Endometrial microvascular endothelial cells (primary cell): ENCODE data around the gene TTC7B. TPM values are rescaled to one million over a fixed set of nuclear protein-coding genes. Genes with fewer than 3 reads are reported as not detected.

Source experiments
- in situ Hi-C: cut with HindIII; loops from 2 replicates; pipeline ENCODE4 v1.10.0; 2017; ENCODE audit warnings: low sequenced_read_pairs, low pct_unique_long_range_greater_than_20kb; ENCODE audit errors: inconsistent ontology term
- total RNA-seq: library from RNA; depleted of rRNA; stranded (reverse); fragments of >200 nt; gene quantifications from one replicate; pipeline ENCODE4 v1.2.3, GENCODE V29; 2015; ENCODE audit errors: inconsistent ontology term

TTC7B gene
- total RNA-seq, 1 donor from 2014 or later, result 50.5 TPM

DNA sequence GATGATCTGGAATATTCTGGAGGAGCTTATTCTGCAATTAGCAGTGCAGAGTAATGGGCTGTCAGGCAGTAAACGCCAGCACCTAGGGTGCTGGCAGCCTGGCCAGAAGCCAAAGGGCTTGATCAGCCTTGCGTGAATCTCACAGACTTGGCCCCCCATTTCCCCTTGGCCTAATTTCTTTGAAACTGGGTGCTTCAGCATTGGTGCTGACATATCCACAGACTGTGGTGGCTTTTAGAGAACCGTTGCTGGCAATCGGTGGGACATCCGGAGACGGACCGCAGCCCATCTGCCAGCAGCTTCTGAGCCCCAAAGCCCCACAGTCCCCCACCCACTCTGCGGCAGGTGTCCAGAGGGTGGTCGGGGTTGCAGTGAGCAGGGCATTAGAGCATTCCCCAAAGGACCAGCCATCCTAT, 262.3 kb downstream of the TTC7B start:
- in situ Hi-C loops, result no loop called here

DNA sequence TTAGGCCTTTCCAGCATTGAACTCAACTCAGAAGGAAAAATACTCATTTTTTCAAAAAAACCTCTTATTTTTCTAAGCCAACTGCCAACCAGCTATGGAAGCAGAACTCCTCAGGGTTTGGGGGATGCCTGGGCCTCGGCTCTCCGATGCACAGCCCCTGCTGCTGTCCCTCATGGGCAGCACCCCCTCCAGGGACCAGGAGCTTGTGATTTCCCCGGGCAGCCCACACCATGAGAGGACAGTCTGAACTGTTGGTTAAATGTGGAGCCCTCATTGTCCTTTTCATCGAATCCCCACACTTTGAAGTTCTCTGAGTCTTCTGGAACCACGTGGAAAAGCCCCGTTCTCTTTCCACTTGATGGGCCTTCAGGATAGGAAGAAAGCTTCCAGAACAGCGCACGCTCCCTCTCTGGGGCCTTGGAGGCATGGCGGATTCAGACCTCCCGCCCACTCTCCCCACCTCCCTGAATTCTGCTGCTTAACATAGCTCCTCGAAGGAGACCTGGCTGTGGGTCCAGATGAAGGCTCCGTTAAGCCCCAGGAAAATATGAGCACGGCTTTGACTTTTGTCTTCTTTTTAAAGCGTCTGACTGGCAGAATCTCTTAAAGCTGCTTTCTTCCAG, 262.8 kb downstream of the TTC7B start:
- in situ Hi-C loops, result no loop called here

DNA sequence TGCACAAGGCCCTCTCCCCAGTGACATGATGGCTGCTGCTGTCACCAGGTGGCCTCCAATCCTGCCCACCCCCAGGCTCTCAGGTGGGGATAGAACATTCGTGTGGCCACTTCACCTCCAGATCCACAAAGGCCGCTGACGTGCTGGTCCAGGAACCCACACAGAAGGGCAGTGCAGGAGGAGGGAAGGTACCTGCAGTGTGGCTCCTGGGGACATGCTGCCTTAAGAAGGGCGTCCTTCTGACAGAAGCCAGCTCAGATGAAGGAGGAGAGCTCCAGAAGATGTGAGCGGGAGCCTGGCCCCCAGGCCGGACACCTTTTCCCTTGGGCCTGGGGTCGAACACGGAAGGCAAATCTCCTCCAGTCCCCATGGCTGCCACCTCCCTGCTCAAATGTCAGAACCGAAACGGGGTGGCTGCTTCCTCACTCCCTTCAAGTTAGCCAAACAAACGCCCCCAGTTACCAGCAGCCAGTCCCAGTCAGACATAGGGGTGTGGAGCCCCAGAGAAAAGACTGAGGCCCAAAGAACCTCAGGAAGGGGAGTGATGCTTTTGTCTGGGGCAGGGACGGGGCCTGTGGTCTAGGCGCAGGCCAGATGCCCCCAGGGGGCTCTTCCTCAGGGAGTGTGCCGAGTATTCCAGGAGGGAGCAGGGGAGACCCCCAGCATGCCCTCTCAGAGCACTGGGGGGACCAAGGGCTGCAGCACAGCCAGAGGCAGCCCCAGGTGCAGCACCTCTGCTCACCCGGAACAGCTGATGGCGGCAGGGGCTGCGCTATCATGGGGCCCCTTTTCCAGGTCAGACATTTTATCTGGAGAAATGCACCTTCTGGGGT, 263.5 kb downstream of the TTC7B start:
- in situ Hi-C loops, result no loop called here

DNA sequence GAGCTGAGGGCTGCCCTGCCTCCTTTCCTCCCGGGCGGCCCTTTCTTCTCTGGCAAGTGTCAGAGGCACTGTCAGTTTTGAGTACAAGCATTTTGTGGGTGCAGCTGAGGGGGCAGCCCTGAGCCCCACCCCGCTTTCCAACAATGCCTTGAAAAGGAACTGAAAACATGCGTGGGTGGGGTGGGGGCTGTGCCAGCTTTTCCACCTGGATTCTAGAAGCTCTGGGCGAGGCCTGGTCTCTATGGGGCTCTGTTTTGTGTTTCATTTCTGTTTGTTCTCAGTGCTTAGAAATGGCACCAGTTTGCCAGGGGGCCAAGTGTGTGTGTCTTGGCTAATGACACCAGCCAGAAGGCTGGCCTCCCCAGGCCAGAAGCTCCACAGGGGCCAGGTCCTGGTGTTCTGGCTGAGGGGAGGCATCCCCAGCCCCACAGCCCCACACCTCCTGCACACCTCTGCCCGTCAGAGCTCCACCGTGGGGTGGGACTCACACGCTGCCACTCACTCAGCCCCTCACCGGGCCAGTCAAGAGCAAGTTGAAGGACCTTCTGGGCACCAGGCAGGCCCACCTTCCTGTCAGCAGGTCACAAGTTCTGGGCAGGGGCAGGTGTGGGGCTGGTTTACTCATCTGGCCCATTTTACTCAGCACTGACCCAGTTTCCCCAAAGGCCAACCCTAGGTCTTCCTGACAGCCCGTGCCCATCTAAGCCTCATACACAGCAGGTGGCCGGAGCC, 264.3 kb downstream of the TTC7B start:
- in situ Hi-C loops, result no loop called here

DNA sequence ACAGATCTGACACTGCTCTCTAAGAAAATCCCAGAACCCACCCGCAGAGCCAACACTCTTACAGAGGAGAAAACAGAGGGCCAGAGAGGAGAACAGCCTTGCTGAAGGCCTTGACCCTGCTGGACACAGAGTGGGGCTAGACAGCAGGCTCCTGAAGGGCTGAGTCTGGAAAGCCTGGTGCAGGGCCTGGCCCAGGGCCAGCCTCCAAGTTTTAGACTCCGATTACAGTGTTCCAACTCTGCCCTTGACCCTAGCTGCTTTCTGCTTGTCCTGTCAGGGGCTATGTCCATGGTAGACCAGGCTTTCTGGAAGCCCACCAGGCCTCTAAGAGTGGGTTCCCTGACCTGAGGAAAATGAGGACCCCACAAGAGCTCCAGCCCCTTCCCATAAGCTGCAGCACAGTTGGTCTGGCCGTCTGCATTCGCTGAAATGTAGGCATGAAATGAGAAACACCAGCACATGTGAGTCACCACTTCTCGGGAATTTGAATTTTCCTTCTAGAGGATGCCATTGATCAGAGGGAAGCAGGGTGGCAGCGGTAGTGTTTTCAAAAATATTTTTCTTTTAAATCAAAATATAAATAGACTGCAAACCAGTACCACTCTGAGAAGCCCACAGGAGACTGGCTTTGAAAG, 265.0 kb downstream of the TTC7B start:
- in situ Hi-C loops, result no loop called here

DNA sequence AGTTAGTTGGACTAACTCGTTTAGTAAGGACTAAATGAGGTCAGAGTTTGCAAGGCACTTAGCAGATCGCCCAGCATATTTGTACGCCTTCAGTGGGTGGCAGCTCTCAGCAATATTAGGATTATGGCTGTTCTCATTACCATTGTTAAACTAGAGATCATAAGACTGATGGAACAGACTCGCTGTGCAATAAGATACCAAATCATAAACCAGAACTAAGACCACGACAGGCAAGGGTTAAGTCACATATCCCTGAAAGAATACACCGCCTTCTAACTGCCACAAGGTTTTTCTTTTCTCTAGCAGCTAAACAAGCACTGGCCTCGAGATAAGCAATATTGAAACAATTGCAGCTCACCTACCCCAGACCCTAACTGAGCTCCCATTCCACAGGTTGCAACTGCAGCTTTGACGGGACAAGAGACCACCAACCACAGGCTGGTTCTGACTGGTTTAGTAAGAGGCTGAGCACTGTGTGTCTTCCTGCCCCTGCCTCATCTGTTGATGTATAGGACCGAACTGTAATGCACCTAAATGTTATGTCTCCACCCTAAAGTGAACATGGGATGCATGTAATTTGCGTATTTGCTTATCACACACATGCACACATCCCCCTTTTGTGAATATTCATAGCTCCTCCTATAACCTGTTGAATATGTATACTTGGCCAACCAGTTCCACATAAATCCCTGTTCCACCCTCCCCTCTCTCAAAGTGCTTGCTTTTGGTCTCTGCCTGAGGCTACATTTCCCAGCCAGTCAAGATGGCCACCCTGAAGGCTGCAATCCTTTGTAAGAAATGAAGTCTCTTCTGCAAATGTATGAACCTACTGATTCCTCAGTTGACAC, 266.2 kb downstream of the TTC7B start:
- in situ Hi-C loops, result no loop called here

DNA sequence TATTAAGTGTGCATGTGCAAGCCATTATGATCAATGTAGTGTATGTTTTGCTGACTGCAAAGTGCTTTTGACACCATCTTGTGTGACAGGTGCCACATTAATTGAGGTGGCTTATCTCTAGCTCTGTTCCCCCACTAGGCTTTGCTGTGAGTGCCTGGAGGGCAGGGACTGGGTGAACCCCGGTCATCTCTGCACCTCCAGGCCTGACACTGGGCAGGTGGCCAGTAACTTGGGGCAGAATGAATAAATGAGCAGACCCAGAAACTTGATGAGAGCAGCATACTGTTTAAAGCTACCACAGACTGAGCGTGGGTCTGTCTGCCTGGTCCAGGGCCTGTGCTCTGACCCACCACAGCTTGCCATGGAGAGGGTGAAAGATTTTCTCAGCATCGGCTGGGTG, 267.8 kb downstream of the TTC7B start:
- in situ Hi-C loops, result no loop called here

DNA sequence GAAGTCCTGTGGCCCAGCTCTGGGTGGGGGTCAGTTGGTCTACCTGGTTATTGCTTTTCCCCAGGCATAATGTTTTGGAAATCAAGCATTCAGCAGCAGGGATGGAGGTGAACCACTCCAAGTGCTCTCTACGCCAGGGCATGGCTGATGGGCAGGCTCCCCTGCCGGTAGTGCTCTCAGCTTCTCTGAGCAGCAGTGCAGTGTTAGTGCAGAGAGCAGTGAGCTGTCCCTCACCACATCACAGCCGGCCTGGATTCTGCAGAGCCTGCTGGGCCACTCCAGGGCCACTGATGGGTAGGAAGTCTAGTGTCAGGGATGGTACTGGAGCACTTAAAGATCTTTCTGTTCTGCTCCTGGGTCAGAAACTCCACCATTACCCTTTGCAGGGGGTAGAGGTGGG, 268.3 kb downstream of the TTC7B start:
- in situ Hi-C loops, result no loop called here

DNA sequence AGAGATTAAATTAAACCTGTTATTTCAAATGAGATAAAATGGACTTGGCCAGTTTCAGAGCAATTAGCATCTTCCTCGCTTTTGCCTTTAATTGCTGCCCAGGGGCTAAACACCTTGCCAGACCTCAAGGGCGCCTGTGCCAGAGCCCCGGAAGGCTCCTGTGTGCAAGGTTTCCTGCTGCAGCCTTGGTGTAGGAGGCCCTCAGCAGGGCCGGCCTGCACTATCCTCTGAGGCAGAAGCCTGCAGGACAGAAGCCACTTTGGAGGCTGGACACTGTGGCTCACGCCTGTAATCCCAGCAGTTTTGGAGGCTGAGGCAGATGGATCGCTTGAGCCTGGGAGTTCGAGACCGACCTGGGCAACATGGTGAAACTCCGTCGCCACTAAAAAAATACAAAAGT, 269.0 kb downstream of the TTC7B start:
- in situ Hi-C loops, result no loop called here

DNA sequence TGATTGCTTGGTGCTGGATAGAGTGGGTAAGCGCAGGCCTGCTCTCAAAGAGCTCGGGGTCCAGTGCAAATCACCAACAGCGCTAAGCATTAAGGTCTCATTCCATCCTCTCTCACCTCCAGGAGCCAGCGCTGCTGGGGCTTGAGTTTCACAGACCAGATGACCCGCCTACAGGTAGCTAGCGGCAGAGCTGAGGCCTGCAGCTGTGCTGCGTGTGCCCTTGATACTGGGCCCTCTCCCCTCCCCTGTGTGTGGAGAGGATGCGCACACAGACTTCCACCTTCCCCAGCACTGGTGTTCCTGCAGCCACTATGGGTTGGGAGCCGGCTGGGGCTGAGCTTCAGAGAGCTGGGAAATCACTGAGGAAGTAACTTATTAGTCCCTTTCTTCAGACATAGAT, 269.5 kb downstream of the TTC7B start:
- in situ Hi-C loops, result no loop called here

DNA sequence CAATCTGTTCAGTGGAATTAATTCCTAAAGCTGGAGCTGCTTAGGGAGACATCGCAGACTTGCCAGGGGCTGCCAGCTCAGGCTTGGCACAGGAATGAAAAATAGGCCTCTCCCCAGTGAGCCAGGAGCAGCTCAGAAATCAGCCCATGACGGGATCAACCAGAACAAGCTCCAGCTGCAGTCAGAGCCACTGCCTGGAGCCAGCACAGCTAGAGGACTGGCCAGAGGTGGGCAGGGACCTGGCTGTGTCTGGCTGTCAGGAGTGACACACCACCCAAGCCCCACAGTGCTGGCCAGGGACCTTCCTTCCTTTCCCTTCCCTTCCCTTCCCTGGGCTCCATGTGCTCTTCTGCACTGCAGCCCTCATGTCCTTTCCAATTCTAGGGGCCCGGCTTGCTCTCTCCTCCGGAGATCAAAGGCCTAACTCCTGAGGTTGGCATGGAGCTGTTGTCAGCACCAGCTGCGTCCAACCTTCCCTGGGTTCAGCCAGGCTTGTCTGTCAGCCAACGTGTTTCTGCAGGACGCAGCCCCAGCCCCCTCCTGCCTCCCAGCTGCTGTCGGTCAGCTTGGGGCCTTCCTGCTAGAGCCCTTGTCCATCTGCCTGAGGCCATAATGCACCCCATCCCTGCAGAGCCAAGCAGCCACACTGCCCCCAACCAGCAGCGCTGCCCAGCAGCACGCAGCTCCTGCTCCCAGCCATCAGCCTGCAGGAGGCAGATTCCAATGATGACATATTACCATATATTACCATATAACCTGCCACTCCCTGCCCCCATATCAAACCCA, 270.1 kb downstream of the TTC7B start:
- in situ Hi-C loops, result no loop called here

DNA sequence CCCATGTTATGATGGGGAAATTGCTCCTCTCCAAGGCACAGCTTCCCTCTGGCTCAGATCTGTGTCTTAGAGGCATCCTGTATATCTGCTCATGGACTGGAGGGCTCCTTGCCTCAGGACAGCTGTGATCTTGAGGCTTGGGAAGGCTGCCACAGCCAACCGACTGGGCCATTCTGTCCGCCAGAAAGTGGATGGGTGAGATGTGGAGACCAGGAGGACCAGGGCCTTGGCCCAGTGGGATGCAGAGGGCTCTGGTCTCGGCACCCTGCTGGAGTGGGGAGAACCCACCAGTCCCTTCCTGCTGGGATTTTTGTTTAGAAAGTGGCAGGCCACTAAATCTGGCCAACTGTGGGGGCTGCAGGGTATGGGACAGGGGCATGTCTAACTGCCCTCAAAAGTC, 270.8 kb downstream of the TTC7B start:
- in situ Hi-C loops, result no loop called here

DNA sequence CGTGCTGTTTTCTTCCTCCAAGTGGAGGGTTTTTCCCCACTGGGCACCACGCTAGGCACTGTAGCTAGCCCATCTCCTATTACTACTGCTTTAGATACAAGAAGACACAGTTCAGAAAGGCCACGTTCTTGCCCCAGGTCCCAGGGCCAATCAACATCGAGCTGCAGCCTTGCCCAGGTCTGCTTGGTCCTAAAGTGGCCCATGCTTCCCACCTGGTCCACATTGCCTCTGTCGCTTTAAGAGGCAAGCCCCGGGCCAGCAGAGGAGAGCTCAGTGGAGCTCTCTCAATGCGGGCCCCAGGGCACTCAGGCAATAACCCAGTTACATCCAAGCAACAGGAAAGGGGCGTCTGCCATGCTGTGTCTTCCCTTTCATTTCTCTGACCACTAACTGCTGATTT, 271.3 kb downstream of the TTC7B start:
- in situ Hi-C loops, result no loop called here

DNA sequence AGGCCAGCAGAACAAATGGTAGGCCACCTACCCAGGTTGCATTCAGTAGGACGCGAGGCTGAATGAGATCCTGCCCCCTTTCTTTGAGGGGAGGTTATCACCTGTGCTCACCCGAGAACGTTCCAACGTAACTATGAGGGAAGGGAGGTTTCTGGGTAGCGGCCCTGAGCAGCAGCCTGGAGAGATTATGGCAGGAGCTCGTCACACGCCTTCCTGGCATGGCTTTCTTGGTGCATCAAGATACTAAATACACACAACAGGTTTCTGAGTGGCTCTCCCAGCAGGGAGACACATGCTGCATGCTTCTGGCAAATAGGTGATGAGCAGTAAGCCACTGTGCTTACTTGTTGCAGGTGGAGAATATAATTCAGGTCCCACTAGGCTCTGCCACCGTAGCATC, 271.7 kb downstream of the TTC7B start:
- in situ Hi-C loops, result no loop called here

DNA sequence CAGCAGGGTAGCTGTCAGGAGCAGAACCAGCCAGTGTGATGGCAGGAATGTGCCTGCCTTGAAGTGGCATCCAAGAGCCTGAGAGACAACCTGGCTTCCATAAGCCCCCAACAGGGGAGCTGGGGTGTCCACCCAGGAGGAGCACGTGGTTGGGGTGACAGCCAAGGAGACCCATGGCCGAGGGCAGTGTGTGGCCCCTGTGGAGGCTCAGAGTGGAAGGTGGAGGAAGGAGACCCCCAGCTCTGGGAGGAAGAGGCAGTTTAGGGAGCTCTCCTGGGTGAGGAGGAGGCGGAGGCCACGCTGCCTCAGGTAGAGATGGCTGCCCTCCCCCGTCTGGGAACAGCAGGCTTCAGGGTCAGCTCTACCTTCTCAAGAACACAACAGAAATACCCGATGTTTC, 272.4 kb downstream of the TTC7B start:
- in situ Hi-C loops, result no loop called here

DNA sequence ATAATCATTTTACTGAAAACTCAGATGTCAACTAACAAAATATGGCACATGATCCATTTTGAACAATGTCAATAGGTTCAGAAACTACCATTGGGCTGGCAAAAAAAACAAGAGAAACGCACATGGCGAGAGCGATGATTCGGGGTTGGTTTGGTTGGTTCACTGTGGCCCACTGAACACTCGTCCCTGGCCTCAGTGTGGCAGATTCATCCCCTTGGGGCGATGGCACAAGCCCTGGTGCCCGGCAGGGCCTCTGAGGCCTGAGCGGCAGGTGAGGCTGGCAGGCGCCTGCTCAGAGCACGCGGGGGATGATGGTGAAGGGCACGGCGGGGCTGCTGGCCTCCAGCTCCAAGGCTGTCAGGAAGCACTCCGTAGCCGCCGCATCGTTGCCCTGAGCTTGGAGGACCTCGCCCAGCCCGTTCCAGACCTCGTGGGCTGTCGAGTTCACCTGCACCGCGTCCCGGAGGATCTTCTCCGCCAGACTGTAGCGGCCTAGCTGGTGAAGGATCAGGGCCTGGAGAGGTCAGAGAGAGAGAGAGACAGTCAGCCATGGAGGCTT, 275.1 kb downstream of the TTC7B start:
- in situ Hi-C loops, result no loop called here

DNA sequence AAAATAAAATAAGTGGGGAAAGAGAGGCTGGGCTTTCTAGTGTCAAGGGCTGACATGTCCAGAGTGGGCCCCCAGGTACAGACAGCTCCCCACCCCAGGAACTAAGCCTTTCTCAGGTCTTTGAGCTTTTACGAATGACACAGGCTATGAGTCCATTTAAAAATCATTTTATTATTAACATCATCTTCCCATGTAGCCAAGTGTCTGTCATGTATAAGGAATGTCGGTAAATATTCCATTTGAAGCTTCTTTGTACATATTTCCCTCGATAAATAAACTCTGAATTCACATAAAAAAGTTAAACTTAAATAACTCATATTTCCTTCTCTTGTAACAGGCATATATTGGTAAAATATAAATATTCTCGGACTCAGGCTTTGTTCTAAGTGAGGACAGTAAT, 275.8 kb downstream of the TTC7B start:
- in situ Hi-C loops, result no loop called here

DNA sequence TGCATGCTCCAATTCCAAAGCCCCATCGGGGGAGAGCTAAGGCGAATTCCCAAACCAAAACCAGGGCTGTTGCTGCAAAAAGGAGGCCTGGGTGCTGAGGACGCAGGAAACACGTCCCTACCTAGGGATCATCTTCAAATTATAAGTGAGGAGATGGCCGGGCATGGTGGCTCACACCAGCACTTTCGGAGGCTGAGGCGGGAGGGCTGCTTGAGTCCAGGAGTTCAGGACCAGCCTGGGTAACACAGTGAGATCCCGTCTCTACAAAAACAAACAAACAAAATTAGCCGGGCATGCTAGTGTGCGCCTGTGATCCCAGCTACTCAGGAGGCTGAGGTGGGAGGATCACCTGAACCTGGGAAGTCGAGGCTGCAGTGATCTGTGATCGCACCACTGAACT, 276.2 kb downstream of the TTC7B start:
- in situ Hi-C loops, result no loop called here
